Upper lobe of right lung (tissue), 1 donor: ENCODE data around the gene MYLK4. TPM values are rescaled to one million over a fixed set of nuclear protein-coding genes. Genes with fewer than 3 reads are reported as not detected.

ENCODE experiments used
- ATAC-seq: fragments of 200-7000 bp; cut with Tn5 transposase; one replicate; pipeline ENCODE4 v1.9.1; 2020; ENCODE audit warnings: mild to moderate bottlenecking, moderate library complexity
- DNase-seq: peaks from one replicate; pipeline ENCODE4 v3.0.0-alpha.2; 2020
- H3K27ac ChIP-seq: fragments of 200-600 bp; one replicate; pipeline ENCODE4 v1.8.0; 2022
- H3K27me3 ChIP-seq: fragments of 200-600 bp; one replicate; pipeline ENCODE4 v1.8.0; 2022; ENCODE audit warnings: mild to moderate bottlenecking
- H3K36me3 ChIP-seq: fragments of 200-600 bp; one replicate; pipeline ENCODE4 v1.8.0; 2022
- H3K4me1 ChIP-seq: fragments of 200-600 bp; one replicate; pipeline ENCODE4 v1.8.0; 2022
- H3K4me3 ChIP-seq: fragments of 200-600 bp; one replicate; pipeline ENCODE4 v1.8.0; 2022; ENCODE audit warnings: mild to moderate bottlenecking
- H3K9me3 ChIP-seq: fragments of 200-600 bp; one replicate; pipeline ENCODE4 v1.8.0; 2022
- CTCF ChIP-seq: fragments of 200-600 bp; IDR thresholded peaks from one replicate; pipeline ENCODE4 v1.8.0; 2022; ENCODE audit warnings: antibody characterized with exemption
- intact Hi-C: fragments of 100-400 bp; cut with DNase I; formaldehyde crosslinking; loops from one replicate; pipeline ENCODE4 v1.11.0; 2022
- total RNA-seq: library from RNA; stranded (reverse); fragmentation: NEBNext Ultra II Directional; extraction: Animal tissue kit (Norgen Biotek cat#: 25700); gene quantifications from one replicate; pipeline ENCODE4 v1.2.1, GENCODE V29; 2021
- donor health status: DM: no; HTN: yes; CAD: no; lungs with severe emphysema.

MYLK4 gene
- total RNA-seq, 1 donor from 2014 or later = 0.84 TPM

- no peaks in the 10 kb centered on the region for H3K36me3 ChIP-seq
- no peaks in the 10 kb centered on the region for H3K9me3 ChIP-seq
- no peaks in the 10 kb centered on the region for H3K27me3 ChIP-seq
- intact Hi-C loops = no loop called here
- ATAC-seq (no peak), DNase-seq (no peak)
- H3K4me3 ChIP-seq = no peak overlapping the region
- TF ChIP-seq CTCF = no peak
- no peaks in the 10 kb centered on the region for H3K4me1 ChIP-seq
- H3K27ac ChIP-seq = no peak overlapping the region
Observed at GRCh38 chr6:2625581-2625980, 125.1 kb downstream of the MYLK4 start.

- no peak for TF ChIP-seq CTCF
- ATAC-seq (no peak), DNase-seq (no peak)
- H3K27ac ChIP-seq = no peak overlapping the region
- no peaks in the 10 kb centered on the region for H3K9me3 ChIP-seq
- no peak overlapping the region for H3K4me3 ChIP-seq
- H3K4me1 ChIP-seq = no peaks in the 10 kb centered on the region
- intact Hi-C loops = no loop called here
- no peaks in the 10 kb centered on the region for H3K27me3 ChIP-seq
- no peaks in the 10 kb centered on the region for H3K36me3 ChIP-seq
Observed at GRCh38 chr6:2624177-2624576, 126.5 kb downstream of the MYLK4 start.

GRCh38 chr6:2623295-2623694, 127.4 kb downstream of the MYLK4 start:
- no peak for ATAC-seq
- intact Hi-C loops = no loop called here
- Histone ChIP-seq H3K36me3 (no peaks in the 10 kb centered on the region), H3K9me3 (no peaks in the 10 kb centered on the region), H3K27ac (no peak overlapping the region), H3K4me1 (no peaks in the 10 kb centered on the region), H3K4me3 (no peak overlapping the region), H3K27me3 (no peaks in the 10 kb centered on the region)
- TF ChIP-seq CTCF = no peak
- DNase-seq = no peak

GRCh38 chr6:2622671-2623070, 128.1 kb downstream of the MYLK4 start:
- Histone ChIP-seq H3K4me1 (no peaks in the 10 kb centered on the region), H3K27ac (no peak overlapping the region), H3K9me3 (no peaks in the 10 kb centered on the region), H3K27me3 (no peaks in the 10 kb centered on the region), H3K36me3 (no peaks in the 10 kb centered on the region), H3K4me3 (no peak overlapping the region)
- no peak for TF ChIP-seq CTCF
- intact Hi-C loops = no loop called here
- ATAC-seq (no peak), DNase-seq (no peak)

GRCh38 chr6:2619651-2620050, 131.1 kb downstream of the MYLK4 start:
- H3K27me3 ChIP-seq = no peaks in the 10 kb centered on the region
- ATAC-seq = no peak
- no peaks in the 10 kb centered on the region for H3K9me3 ChIP-seq
- intact Hi-C loops = no loop called here
- DNase-seq = no peak
- no peaks in the 10 kb centered on the region for H3K4me1 ChIP-seq
- no peaks in the 10 kb centered on the region for H3K36me3 ChIP-seq
- no peak overlapping the region for H3K27ac ChIP-seq
- TF ChIP-seq CTCF = no peak
- no peak overlapping the region for H3K4me3 ChIP-seq

- Histone ChIP-seq H3K4me3 (no peak overlapping the region), H3K4me1 (no peaks in the 10 kb centered on the region), H3K9me3 (no peaks in the 10 kb centered on the region), H3K27me3 (no peaks in the 10 kb centered on the region), H3K36me3 (no peaks in the 10 kb centered on the region), H3K27ac (no peak overlapping the region)
- no peak for DNase-seq
- no peak for ATAC-seq
- intact Hi-C loops = no loop called here
- no peak for TF ChIP-seq CTCF
Observed at GRCh38 chr6:2617729-2618128, 133.0 kb downstream of the MYLK4 start.
